HL-60 (cell line): ENCODE data around the gene ZMYND10.

Experiments
- CTCF ChIP-seq: IDR thresholded peaks from one replicate; pipeline ENCODE4 v1.5.1; 2011; ENCODE audit warnings: low read length, control low read depth, inconsistent platforms; ENCODE audit not compliant: insufficient read depth
- POLR2AphosphoS5 ChIP-seq: IDR thresholded peaks from 2 replicates; pipeline ENCODE4 v1.6.1; 2012; ENCODE audit warnings: low read depth
- REST ChIP-seq: IDR thresholded peaks from 2 replicates; pipeline ENCODE4 v1.6.1; 2012; ENCODE audit warnings: low read depth; ENCODE audit not compliant: insufficient replicate concordance

GRCh38 chr3:50352781-50353180, 7.2 kb upstream of the ZMYND10 start:
- TF ChIP-seq CTCF (peak; percentile 8), POLR2AphosphoS5 (no peak), REST (no peak)
